K562 (cell line): Measurements from ENCODE around the gene TMEM187. TPM values are rescaled to one million over a fixed set of nuclear protein-coding genes. Genes with fewer than 3 reads are reported as not detected.
A peak's percentile ranks its signal among the peaks of the same experiment; 100 is the strongest.

Source experiments
- CREB3 ChIP-seq: fragments of 450-650 bp; conservative IDR thresholded peaks from 2 replicates; pipeline ENCODE4 v1.6.1; 2016; ENCODE audit warnings: missing genetic modification characterization, low read depth, mild to moderate bottlenecking, missing compliant biosample characterization, moderate library complexity
- DMBX1 ChIP-seq: fragments of 250-450 bp; sonication (Bioruptor Pico); IDR thresholded peaks from 2 replicates; pipeline ENCODE4 v1.8.0; 2022; ENCODE audit warnings: inconsistent platforms, mild to moderate bottlenecking, moderate library complexity, borderline replicate concordance
- ELF2 ChIP-seq: fragments of 250-450 bp; sonication (Bioruptor Pico); IDR thresholded peaks from 2 replicates; pipeline ENCODE4 v1.5.0; 2021; ENCODE audit warnings: mild to moderate bottlenecking
- MBD2 ChIP-seq: sonication (generic); IDR thresholded peaks from 2 replicates; pipeline ENCODE4 v1.6.1; 2016; ENCODE audit warnings: low read depth, borderline replicate concordance
- RB1 ChIP-seq: fragments of 450-650 bp; IDR thresholded peaks from 2 replicates; pipeline ENCODE4 v1.6.1; 2017; ENCODE audit warnings: low read depth, mild to moderate bottlenecking
- RBFOX2 ChIP-seq: fragments of 200-400 bp; formaldehyde crosslinking; IDR thresholded peaks from 2 replicates; pipeline ENCODE4 v1.6.1; 2017; ENCODE audit warnings: low read depth, mild to moderate bottlenecking, low read length, moderate library complexity
- REST ChIP-seq, 2 experiments: fragments of 450-650 bp; formaldehyde crosslinking in 1 of 2; IDR thresholded peaks; 2 replicates each; pipeline versions ENCODE4 v1.4.0 to v1.6.1; 2014 to 2020; ENCODE audit warnings: mild to moderate bottlenecking in 2 of 2, borderline replicate concordance in 1 of 2, low read depth in 1 of 2
- RNF2 ChIP-seq: sonication (generic); IDR thresholded peaks from 2 replicates; pipeline ENCODE4 v1.6.1; 2016
- SRSF9 ChIP-seq: fragments of 200-400 bp; formaldehyde crosslinking; IDR thresholded peaks from 2 replicates; pipeline ENCODE4 v1.6.1; 2017; ENCODE audit warnings: low read depth, low read length, borderline replicate concordance
- SUPT5H ChIP-seq: fragments of 450-650 bp; IDR thresholded peaks from 2 replicates; pipeline ENCODE4 v1.6.1; 2016
- TAF15 ChIP-seq: fragments of 200-400 bp; formaldehyde crosslinking; IDR thresholded peaks from 2 replicates; pipeline ENCODE4 v1.6.1; 2017; ENCODE audit warnings: mild to moderate bottlenecking, low read depth, low read length, moderate library complexity
- ZC3H8 ChIP-seq: fragments of 450-650 bp; IDR thresholded peaks from 2 replicates; pipeline ENCODE4 v1.6.1; 2017
- ZNF592 ChIP-seq: fragments of 450-650 bp; IDR thresholded peaks from 2 replicates; pipeline ENCODE4 v1.6.1; 2017; ENCODE audit warnings: antibody characterized with exemption, mild to moderate bottlenecking
- polyA plus RNA-seq, 8 experiments: library from polyadenylated mRNA; depleted of rRNA in 4 of 8; stranded (reverse) in 5 of 8; unstranded in 3 of 8; fragments of >200 nt; fragmentation: Nextera tagmentation in 2 of 8; fragmentation: Illumina TruSeq in 1 of 8; extraction: Ambion mirVana in 2 of 8; extraction: Trizol in 1 of 8; gene quantifications; 2 replicates each; pipeline versions ENCODE4 v1.2.1 to v1.2.3, GENCODE V29; 2011 to 2014; ENCODE audit warnings: inconsistent platforms in 1 of 8, missing spikeins in 1 of 8
- total RNA-seq, 7 experiments: library from RNA; depleted of rRNA in 6 of 7; stranded (reverse); fragments of >200 nt in 6 of 7; fragmentation: Illumina TruSeq in 2 of 7; extraction: Trizol in 2 of 7; gene quantifications; 2 replicates each; pipeline versions ENCODE4 v1.2.1 to v1.2.3, GENCODE V29; 2011 to 2021; ENCODE audit warnings: low replicate concordance in 1 of 7

TMEM187 gene
- total and polyA plus RNA-seq, 9 of the 15 experiments (the other 6 are each of a cell fraction or from before 2014, with no cell fraction given) = 0.13 to 6.4 (median 1.6) TPM

DNA sequence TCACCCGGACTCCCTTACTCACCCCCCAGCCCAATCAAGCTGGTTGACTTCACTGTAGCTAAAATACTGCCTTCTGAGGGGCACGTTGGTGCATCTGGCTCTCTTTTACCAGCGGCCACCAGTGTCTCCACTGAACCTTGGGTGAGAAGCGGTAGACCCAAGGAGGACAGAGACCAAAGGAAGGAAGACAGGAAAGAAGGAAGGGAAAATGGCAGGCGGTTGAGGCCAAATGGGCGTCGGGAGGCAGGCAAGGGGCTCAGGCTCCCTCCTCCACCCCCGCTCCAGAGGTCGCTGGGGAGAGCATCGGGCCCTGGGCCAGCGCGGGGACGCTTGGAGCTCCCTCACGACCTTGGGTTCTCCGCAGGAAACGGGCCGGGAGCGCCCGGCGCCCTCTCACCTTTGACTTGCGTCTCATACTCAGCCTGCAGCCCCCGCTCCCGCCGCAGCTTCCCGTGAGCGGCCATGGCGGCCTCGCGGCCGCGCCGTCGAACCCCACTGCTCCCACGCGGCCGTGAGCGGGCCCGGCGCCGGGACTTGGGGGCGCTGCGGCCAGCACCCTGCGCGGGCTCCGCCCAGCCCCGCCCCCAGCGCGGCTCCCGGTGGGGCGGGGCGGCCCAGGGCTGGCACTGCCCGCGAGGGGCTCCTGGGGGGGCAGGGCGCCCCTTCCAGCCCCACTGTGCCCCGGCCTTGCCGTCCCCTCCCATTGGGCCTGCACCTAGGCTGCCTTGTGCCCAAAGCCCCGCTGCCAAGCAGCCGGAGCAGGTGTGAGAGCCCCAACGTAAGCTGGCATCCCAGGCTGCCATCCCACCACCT lies 46.6 kb upstream of the TMEM187 start, which contains the start of gene ARHGAP4 (continued):
- TF ChIP-seq REST (IDR thresholded peaks at IDR 0.05; ENCODE audit: borderline replicate concordance) = no peak
- 0 out of 2 replicates have a peak, but pooled peaks have one; percentile 64 for TF ChIP-seq REST (CRISPR knock-in tag; IDR thresholded peaks at IDR 0.05; ENCODE audit: low read depth)
- TF ChIP-seq CREB3 (tag) = no peak
- peak; percentile 75; the same call in 1 of the 2 replicates for TF ChIP-seq MBD2
- no peak for TF ChIP-seq ELF2 (CRISPR knock-in tag)
- TF ChIP-seq ZNF592 = peak; percentile 93
- no peak for TF ChIP-seq SRSF9
- peak; percentile 67; the same call in 1 of the 2 replicates for TF ChIP-seq RB1
- TF ChIP-seq RBFOX2 = peak; percentile 88
- TF ChIP-seq TAF15 = 0 out of 2 replicates have a peak, but pooled peaks have one; percentile 82
- peak; percentile 96 for TF ChIP-seq ZC3H8
- peak; percentile 58; the same call in 1 of the 2 replicates for TF ChIP-seq DMBX1 (CRISPR knock-in tag)
- TF ChIP-seq RNF2 = no peak; the same call in 1 of the 2 replicates
- peak; percentile 91 for TF ChIP-seq SUPT5H
